ENCODE data around the gene MFAP5. TPM values are rescaled to one million over a fixed set of nuclear protein-coding genes. Genes with fewer than 3 reads are reported as not detected.

Gene MFAP5
- total RNA-seq, 1 experiment from 2014 or later, result not detected

- peak; percentile 67 to 83 for DNase-seq
- no peaks in the 10 kb centered on the region for H3K36me3 ChIP-seq
- H3K9me3 ChIP-seq (replicated peaks), result no peaks in the 10 kb centered on the region
- peak overlapping the region; percentile 20 for H3K4me3 ChIP-seq
- peaks cover 36% of the 10 kb centered on the region for H3K4me1 ChIP-seq
- H3K27me3 ChIP-seq, result no peaks in the 10 kb centered on the region
- H3K27ac ChIP-seq, result peak overlapping the region; percentile 22; the same call in 1 of the 2 replicates
Observed at GRCh38 chr12:8687846-8688601, 25.4 kb upstream of the MFAP5 start.

- Histone ChIP-seq H3K36me3 (no peaks in the 10 kb centered on the region), H3K27me3 (no peaks in the 10 kb centered on the region), H3K4me1 (peaks cover 37% of the 10 kb centered on the region), H3K4me3 (no peak overlapping the region), H3K9me3 (replicated peaks) (no peaks in the 10 kb centered on the region), H3K27ac (no peak overlapping the region)
- DNase-seq, result no peak
Observed at GRCh38 chr12:8685051-8685450, 22.4 kb upstream of the MFAP5 start.

- peak; percentile 29 to 51 for DNase-seq
- Histone ChIP-seq H3K27me3 (no peaks in the 10 kb centered on the region), H3K4me1 (peaks cover 14% of the 10 kb centered on the region; the same call in 1 of the 2 replicates), H3K27ac (no peak overlapping the region), H3K9me3 (replicated peaks) (no peaks in the 10 kb centered on the region), H3K4me3 (no peak overlapping the region), H3K36me3 (no peaks in the 10 kb centered on the region)
Observed at GRCh38 chr12:8681129-8681884, 18.7 kb upstream of the MFAP5 start.

GRCh38 chr12:8680533-8680932, 17.9 kb upstream of the MFAP5 start:
- Histone ChIP-seq H3K36me3 (no peaks in the 10 kb centered on the region), H3K4me3 (no peak overlapping the region), H3K27me3 (no peaks in the 10 kb centered on the region), H3K9me3 (replicated peaks) (no peaks in the 10 kb centered on the region), H3K27ac (no peak overlapping the region), H3K4me1 (peaks cover 14% of the 10 kb centered on the region; the same call in 1 of the 2 replicates)
- peak in 1 of 2 experiments; percentile 15 for DNase-seq

GRCh38 chr12:8678661-8679111, 16.1 kb upstream of the MFAP5 start:
- Histone ChIP-seq H3K27me3 (no peaks in the 10 kb centered on the region), H3K27ac (no peak overlapping the region), H3K9me3 (replicated peaks) (no peaks in the 10 kb centered on the region), H3K4me1 (peaks cover 14% of the 10 kb centered on the region; the same call in 1 of the 2 replicates), H3K36me3 (no peaks in the 10 kb centered on the region), H3K4me3 (no peak overlapping the region)
- no peak for DNase-seq

GRCh38 chr12:8677362-8677761, 14.7 kb upstream of the MFAP5 start:
- Histone ChIP-seq H3K27ac (no peak overlapping the region), H3K4me3 (no peak overlapping the region), H3K9me3 (replicated peaks) (no peaks in the 10 kb centered on the region), H3K4me1 (peaks cover 14% of the 10 kb centered on the region; the same call in 1 of the 2 replicates), H3K36me3 (no peaks in the 10 kb centered on the region), H3K27me3 (no peaks in the 10 kb centered on the region)
- DNase-seq, result no peak

- H3K4me1 ChIP-seq, result peaks cover 8% of the 10 kb centered on the region; the same call in 1 of the 2 replicates
- no peak for DNase-seq
- H3K36me3 ChIP-seq, result no peaks in the 10 kb centered on the region
- H3K27ac ChIP-seq, result no peak overlapping the region
- no peaks in the 10 kb centered on the region for H3K27me3 ChIP-seq
- no peak overlapping the region for H3K4me3 ChIP-seq
- H3K9me3 ChIP-seq (replicated peaks), result no peaks in the 10 kb centered on the region
Observed at GRCh38 chr12:8676651-8677050, 14.0 kb upstream of the MFAP5 start.

- Histone ChIP-seq H3K36me3 (no peaks in the 10 kb centered on the region), H3K27me3 (no peaks in the 10 kb centered on the region), H3K4me1 (0 out of 2 replicates have a peak, but pooled peaks cover 2% of the 10 kb centered on the region), H3K27ac (no peak overlapping the region), H3K4me3 (no peak overlapping the region), H3K9me3 (replicated peaks) (no peaks in the 10 kb centered on the region)
- no peak for DNase-seq
Observed at GRCh38 chr12:8675591-8676036, 13.0 kb upstream of the MFAP5 start.

GRCh38 chr12:8672381-8672780, 9.8 kb upstream of the MFAP5 start:
- no peak for DNase-seq

GRCh38 chr12:8668441-8668840, 5.8 kb upstream of the MFAP5 start:
- no peak overlapping the region for H3K27ac ChIP-seq
- no peaks in the 10 kb centered on the region for H3K4me1 ChIP-seq
- H3K4me3 ChIP-seq, result no peak overlapping the region
- no peak for DNase-seq
- no peaks in the 10 kb centered on the region for H3K27me3 ChIP-seq
- no peaks in the 10 kb centered on the region for H3K36me3 ChIP-seq
- H3K9me3 ChIP-seq (replicated peaks), result no peaks in the 10 kb centered on the region

More at GRCh38 chr12:8672381-8672780, 9.8 kb upstream of the MFAP5 start:
- Histone ChIP-seq H3K27ac (no peak overlapping the region), H3K36me3 (no peaks in the 10 kb centered on the region), H3K27me3 (no peaks in the 10 kb centered on the region), H3K4me3 (no peak overlapping the region), H3K9me3 (replicated peaks) (no peaks in the 10 kb centered on the region), H3K4me1 (no peaks in the 10 kb centered on the region)

GRCh38 chr12:8667270-8667669, 4.6 kb upstream of the MFAP5 start:
- Histone ChIP-seq H3K27me3 (no peaks in the 10 kb centered on the region), H3K27ac (no peak overlapping the region), H3K9me3 (replicated peaks) (no peaks in the 10 kb centered on the region), H3K36me3 (no peaks in the 10 kb centered on the region), H3K4me3 (no peak overlapping the region), H3K4me1 (no peaks in the 10 kb centered on the region)
- DNase-seq, result no peak

- H3K4me1 ChIP-seq, result no peaks in the 10 kb centered on the region
- no peaks in the 10 kb centered on the region for H3K27me3 ChIP-seq
Observed at GRCh38 chr12:8665759-8666158, 3.1 kb upstream of the MFAP5 start.

GRCh38 chr12:8664228-8664913, 1.7 kb upstream of the MFAP5 start:
- no peak overlapping the region for H3K27ac ChIP-seq
- no peak for DNase-seq
- no peaks in the 10 kb centered on the region for H3K36me3 ChIP-seq
- no peak overlapping the region for H3K4me3 ChIP-seq
- H3K9me3 ChIP-seq (replicated peaks), result no peaks in the 10 kb centered on the region
- H3K27me3 ChIP-seq, result 0 out of 2 replicates have a peak, but pooled peaks cover 3% of the 10 kb centered on the region
- H3K4me1 ChIP-seq, result no peaks in the 10 kb centered on the region

More at GRCh38 chr12:8665759-8666158, 3.1 kb upstream of the MFAP5 start:
- Histone ChIP-seq H3K4me3 (no peak overlapping the region), H3K9me3 (replicated peaks) (no peaks in the 10 kb centered on the region), H3K27ac (no peak overlapping the region), H3K36me3 (no peaks in the 10 kb centered on the region)
- no peak for DNase-seq

GRCh38 chr12:8661751-8662150, 875 bp downstream of the MFAP5 start:
- Histone ChIP-seq H3K27ac (no peak overlapping the region), H3K9me3 (replicated peaks) (no peaks in the 10 kb centered on the region), H3K4me3 (no peak overlapping the region), H3K36me3 (no peaks in the 10 kb centered on the region), H3K27me3 (0 out of 2 replicates have a peak, but pooled peaks cover 3% of the 10 kb centered on the region), H3K4me1 (no peaks in the 10 kb centered on the region)
- DNase-seq, result no peak
